HL-60 (cell line): Measurements from ENCODE around the gene FNDC1.

Experiments
- DNase-seq, 2 experiments: peaks; one replicate each; pipeline ENCODE4 v3.0.0-alpha.2; 2010 to 2020; ENCODE audit warnings: low read depth in 1 of 2, low spot score in 1 of 2
- H3K27ac ChIP-seq: fragments of 250-450 bp; sonication (Bioruptor Pico); replicated peaks from 2 replicates; pipeline ENCODE4 v1.5.1; 2020; ENCODE audit warnings: mild to moderate bottlenecking, moderate library complexity
- H3K27me3 ChIP-seq: fragments of 250-450 bp; sonication (Bioruptor Pico); 2 replicates; pipeline ENCODE4 v1.5.1; 2021; ENCODE audit warnings: mild to moderate bottlenecking, moderate library complexity; ENCODE audit not compliant: insufficient read depth, poor library complexity, severe bottlenecking
- H3K4me3 ChIP-seq: replicated peaks from 2 replicates; pipeline ENCODE4 v1.5.1; 2011; ENCODE audit warnings: mild to moderate bottlenecking, control low read depth, low read length; ENCODE audit not compliant: insufficient read depth
- GABPA ChIP-seq: IDR thresholded peaks from 2 replicates; pipeline ENCODE4 v1.6.1; 2012; ENCODE audit warnings: low read depth
- POLR2AphosphoS5 ChIP-seq: IDR thresholded peaks from 2 replicates; pipeline ENCODE4 v1.6.1; 2012; ENCODE audit warnings: low read depth
- REST ChIP-seq: IDR thresholded peaks from 2 replicates; pipeline ENCODE4 v1.6.1; 2012; ENCODE audit warnings: low read depth; ENCODE audit not compliant: insufficient replicate concordance
- SPI1 ChIP-seq: IDR thresholded peaks from 2 replicates; pipeline ENCODE4 v1.6.1; 2012; ENCODE audit warnings: low read depth, mild to moderate bottlenecking, borderline replicate concordance
- TF ChIP-seq, protein P1 (sequence below): IDR thresholded peaks from one replicate; pipeline ENCODE4 v1.5.1; 2011; ENCODE audit warnings: low read length, control low read depth, inconsistent platforms; ENCODE audit not compliant: insufficient read depth

FNDC1 gene

GRCh38 chr6:159307246-159307790 lies 138.1 kb downstream of the FNDC1 start:
- H3K4me3 ChIP-seq = no peak overlapping the region
- no peak for DNase-seq
- TF ChIP-seq SPI1 = no peak
- TF ChIP-seq REST = no peak
- no peak overlapping the region for H3K27ac ChIP-seq
- H3K27me3 ChIP-seq = peaks cover 6% of the 10 kb centered on the region

- no peak for TF ChIP-seq GABPA
- TF ChIP-seq, protein P1, sequence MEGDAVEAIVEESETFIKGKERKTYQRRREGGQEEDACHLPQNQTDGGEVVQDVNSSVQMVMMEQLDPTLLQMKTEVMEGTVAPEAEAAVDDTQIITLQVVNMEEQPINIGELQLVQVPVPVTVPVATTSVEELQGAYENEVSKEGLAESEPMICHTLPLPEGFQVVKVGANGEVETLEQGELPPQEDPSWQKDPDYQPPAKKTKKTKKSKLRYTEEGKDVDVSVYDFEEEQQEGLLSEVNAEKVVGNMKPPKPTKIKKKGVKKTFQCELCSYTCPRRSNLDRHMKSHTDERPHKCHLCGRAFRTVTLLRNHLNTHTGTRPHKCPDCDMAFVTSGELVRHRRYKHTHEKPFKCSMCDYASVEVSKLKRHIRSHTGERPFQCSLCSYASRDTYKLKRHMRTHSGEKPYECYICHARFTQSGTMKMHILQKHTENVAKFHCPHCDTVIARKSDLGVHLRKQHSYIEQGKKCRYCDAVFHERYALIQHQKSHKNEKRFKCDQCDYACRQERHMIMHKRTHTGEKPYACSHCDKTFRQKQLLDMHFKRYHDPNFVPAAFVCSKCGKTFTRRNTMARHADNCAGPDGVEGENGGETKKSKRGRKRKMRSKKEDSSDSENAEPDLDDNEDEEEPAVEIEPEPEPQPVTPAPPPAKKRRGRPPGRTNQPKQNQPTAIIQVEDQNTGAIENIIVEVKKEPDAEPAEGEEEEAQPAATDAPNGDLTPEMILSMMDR = no peak
- TF ChIP-seq REST = no peak
- no peak for TF ChIP-seq SPI1
- TF ChIP-seq POLR2AphosphoS5 = no peak
- H3K4me3 ChIP-seq = no peak overlapping the region
- H3K27ac ChIP-seq = no peak overlapping the region
- no peak for DNase-seq
- peaks cover 6% of the 10 kb centered on the region for H3K27me3 ChIP-seq
These were observed 139.0 kb downstream of the FNDC1 start for GRCh38 chr6:159308198-159308597.

DNA sequence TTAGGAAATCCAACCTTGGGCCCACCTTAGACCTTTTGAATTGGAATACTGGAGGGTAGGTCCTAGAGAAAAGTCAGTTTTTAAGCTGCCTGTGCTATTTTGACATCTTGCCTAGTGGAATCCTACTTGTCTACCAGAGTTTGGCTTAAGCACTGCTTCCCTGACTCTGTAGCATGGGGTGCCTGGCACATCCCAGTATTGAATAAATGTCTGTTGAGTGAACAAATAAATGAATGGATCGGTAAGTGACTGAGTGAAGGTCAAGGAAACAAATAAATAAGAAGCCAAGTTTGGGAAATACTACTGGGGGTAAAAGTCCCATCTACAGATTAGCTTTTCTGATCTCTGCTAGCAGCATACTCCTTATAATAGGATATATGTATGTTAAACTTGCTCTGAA lies 140.5 kb downstream of the FNDC1 start:
- Histone ChIP-seq H3K4me3 (no peak overlapping the region), H3K27ac (no peak overlapping the region), H3K27me3 (peaks cover 6% of the 10 kb centered on the region)
- no peak for DNase-seq
- TF ChIP-seq SPI1 (no peak), GABPA (no peak)

GRCh38 chr6:159311618-159312017 lies 142.4 kb downstream of the FNDC1 start:
- Histone ChIP-seq H3K27ac (no peak overlapping the region), H3K4me3 (no peak overlapping the region), H3K27me3 (peaks cover 2% of the 10 kb centered on the region)
- DNase-seq = no peak
- no peak for TF ChIP-seq POLR2AphosphoS5
- TF ChIP-seq SPI1 = no peak
- no peak for TF ChIP-seq GABPA
- TF ChIP-seq, protein P1 = no peak
- TF ChIP-seq REST = no peak
